NCI-H146 treated with DMSO at 0.1 percent for 48 hours (cell line): ENCODE results near the gene EED.

Experiments
- DNase-seq: peaks from one replicate; lab custom pipeline; 2025; ENCODE audit not compliant: unreplicated experiment; lab: John Stamatoyannopoulos, UW

The EED gene

GRCh38 chr11:86244522-86245368 lies at the start of gene EED:
Gene EED, plus strand, starts transcription at chr11:86244753. Its CDS starts 477 bp downstream, at chr11:86245230.
- DNase-seq = peak; percentile 95

- DNase-seq = no peak
Measured at GRCh38 chr11:86194998-86195397, 49.6 kb upstream of the EED start.

- no peak for DNase-seq
Measured at GRCh38 chr11:86196085-86196696, 48.4 kb upstream of the EED start.

- no peak for DNase-seq
Measured at GRCh38 chr11:86196913-86197312, 47.6 kb upstream of the EED start.

- DNase-seq = no peak
Measured at GRCh38 chr11:86197448-86197847, 47.1 kb upstream of the EED start.

GRCh38 chr11:86198139-86198538 lies 46.4 kb upstream of the EED start:
- DNase-seq = no peak

GRCh38 chr11:86199354-86199753 lies 45.2 kb upstream of the EED start:
- no peak for DNase-seq

- no peak for DNase-seq
Measured at GRCh38 chr11:86201371-86201884, 43.1 kb upstream of the EED start.

- DNase-seq = no peak
Measured at GRCh38 chr11:86202013-86202336, 42.6 kb upstream of the EED start.

- DNase-seq = no peak
Measured at GRCh38 chr11:86204356-86204755, 40.2 kb upstream of the EED start.

GRCh38 chr11:86205421-86206336 lies 38.9 kb upstream of the EED start:
- no peak for DNase-seq

- DNase-seq = no peak
Measured at GRCh38 chr11:86206337-86206695, 38.2 kb upstream of the EED start.

GRCh38 chr11:86207413-86207812 lies 37.1 kb upstream of the EED start:
- DNase-seq = no peak

- DNase-seq = no peak
Measured at GRCh38 chr11:86208572-86208971, 36.0 kb upstream of the EED start.

GRCh38 chr11:86209806-86210657 lies 34.5 kb upstream of the EED start:
- DNase-seq = no peak

GRCh38 chr11:86210898-86211297 lies 33.7 kb upstream of the EED start:
- no peak for DNase-seq

GRCh38 chr11:86211619-86212018 lies 32.9 kb upstream of the EED start:
- DNase-seq = no peak

GRCh38 chr11:86212019-86212611 lies 32.4 kb upstream of the EED start:
- no peak for DNase-seq

- no peak for DNase-seq
Measured at GRCh38 chr11:86214710-86215109, 29.8 kb upstream of the EED start.
